ENCODE results near the gene DNAH2.
A peak's percentile ranks its signal among the peaks of the same experiment; 100 is the strongest.

Gene DNAH2

DNA sequence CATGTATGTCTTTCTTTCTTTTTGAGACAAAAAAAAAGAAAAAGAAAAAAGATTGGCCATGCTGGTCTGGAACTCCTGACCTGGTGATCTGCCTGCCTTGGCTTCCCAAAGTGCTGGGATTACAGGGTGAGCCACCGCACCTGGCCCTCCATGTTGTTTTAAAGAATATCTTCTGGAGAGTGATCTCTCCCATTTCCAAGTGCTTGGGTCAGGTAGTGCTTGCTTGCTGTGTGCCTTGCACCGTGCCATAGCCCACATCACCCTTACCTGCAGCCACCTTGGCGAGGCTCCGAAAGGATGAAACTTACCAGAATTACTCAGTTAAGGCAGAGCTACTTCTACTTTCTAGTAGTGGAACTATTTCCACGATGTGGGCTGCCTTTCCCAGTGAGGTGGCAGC is 97.4 kb downstream of the DNAH2 start:
- no peak for DNase-seq (ENCODE audit: low read depth, low spot score)
- no peak overlapping the region for H3K27ac ChIP-seq

DNA sequence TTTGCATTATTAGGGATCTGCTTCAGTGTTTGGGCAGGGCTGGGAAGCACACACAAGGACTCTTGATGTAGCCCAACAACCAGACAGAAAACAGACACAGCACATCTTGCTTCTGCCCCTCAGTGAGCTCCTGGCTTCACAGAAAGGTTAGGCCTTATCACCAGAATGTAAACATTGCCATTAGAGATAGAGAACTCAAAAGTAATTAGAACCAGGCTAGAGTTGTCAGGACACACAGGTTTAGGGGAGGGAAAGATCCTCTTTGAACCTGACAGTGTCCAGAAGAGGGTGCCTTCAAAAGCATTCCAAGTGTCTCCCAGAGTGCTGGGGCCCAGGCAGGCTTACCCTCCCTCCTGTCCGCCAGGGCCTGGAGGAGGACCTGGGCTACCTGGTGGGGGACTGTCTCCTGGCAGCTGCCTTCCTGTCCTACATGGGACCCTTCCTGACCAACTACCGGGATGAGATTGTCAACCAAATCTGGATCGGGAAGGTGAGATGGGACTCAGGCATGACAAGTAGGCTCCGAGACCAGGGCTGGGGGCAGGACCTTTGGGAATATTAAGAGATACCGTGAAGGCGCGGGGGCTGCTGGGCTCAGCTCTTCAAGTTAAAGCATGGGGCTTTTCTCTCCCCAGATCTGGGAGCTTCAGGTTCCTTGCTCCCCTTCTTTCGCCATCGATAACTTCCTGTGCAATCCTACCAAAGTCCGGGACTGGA is 99.5 kb downstream of the DNAH2 start:
- no peak for DNase-seq (ENCODE audit: low read depth, low spot score)
- no peak overlapping the region for H3K27ac ChIP-seq

DNA sequence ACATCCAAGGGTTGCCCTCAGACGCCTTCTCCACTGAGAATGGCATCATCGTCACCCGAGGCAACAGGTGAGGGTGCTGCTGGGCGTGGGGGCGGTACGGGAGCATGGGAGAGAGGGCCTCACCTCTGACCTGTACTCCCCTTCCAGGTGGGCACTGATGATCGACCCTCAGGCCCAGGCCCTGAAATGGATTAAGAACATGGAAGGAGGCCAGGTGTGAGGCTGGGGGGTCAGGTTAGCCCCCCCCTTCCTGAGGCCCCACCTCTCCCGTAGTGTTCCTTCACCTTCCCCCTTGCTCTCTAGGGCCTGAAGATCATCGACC is 100.1 kb downstream of the DNAH2 start:
- H3K27ac ChIP-seq = no peak overlapping the region
- DNase-seq (ENCODE audit: low read depth, low spot score) = no peak

DNA sequence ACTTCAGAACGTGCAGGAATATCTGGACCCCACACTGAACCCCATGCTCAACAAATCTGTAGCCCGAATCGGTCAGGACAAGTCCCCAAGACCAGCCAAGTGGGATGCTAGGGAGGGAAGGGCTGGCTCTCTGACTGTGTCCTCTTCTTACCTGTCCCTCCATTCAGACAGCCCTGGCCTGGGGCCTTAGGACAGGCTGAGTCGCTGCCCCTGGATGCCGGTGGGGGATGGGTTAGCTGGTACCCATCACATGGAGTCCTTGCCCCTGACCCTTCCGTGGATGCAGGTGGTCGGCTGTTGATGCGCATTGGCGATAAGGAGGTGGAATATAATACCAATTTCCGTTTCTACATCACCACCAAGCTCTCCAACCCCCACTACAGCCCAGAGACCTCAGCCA is 100.5 kb downstream of the DNAH2 start:
- no peak overlapping the region for H3K27ac ChIP-seq
- DNase-seq (ENCODE audit: low read depth, low spot score) = no peak

DNA sequence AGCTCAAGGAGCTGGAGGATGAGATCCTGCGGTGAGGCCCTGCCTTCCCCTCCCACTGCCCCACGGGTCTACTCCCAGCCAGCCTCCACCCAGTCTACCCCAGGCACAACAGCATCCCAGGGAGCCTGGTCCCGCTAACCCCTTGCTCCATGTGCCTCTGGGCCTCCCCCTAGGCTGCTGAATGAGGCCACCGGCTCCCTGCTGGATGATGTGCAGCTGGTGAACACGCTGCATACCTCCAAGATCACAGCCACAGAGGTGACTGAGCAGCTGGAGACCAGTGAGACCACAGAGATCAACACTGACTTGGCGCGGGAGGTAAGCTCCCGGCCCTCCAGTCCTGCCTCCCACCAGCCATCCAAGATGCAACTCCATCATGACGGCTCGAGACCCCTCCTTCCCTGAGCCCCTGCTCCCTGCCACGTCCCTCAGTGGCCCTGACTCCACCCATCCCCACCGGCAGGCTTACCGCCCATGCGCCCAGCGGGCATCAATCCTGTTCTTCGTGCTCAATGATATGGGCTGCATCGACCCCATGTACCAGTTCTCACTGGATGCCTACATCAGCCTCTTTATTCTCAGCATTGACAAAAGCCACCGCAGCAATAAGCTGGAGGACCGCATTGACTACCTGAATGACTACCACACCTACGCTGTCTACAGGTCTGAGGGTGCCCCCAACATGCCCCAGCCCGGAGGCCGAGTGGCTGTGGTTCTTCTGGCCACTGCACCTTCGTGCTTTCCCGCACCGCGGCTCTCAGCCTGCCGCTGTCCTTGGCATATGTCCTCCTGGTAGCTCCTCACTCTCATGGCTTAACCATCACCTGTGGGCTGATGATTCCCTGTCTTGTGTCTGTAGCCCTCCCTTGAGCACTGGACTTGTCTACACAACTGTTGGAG is 101.5 kb downstream of the DNAH2 start:
- no peak for DNase-seq (ENCODE audit: low read depth, low spot score)
- no peak overlapping the region for H3K27ac ChIP-seq

DNA sequence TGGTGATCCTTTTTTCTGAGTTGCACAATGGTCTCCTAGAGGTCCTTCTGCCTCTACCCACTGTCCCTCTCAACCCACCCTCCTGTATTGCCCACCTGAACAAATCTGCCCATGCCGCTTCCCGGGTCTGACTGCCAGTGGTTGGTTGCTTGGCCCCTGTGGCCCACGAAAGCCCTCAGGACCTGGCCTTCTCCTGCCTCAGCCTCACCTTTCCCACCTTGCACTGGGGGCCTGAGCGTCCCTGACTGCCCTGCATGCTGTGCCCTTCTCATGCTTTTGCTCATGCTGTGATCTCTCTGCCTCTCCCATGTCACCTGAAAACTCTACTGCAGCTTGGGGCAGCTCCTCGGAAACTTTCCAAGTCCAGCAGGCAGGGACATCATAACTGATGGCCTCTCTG is 102.7 kb downstream of the DNAH2 start:
- no peak for DNase-seq (ENCODE audit: low read depth, low spot score)
- no peak overlapping the region for H3K27ac ChIP-seq

DNA sequence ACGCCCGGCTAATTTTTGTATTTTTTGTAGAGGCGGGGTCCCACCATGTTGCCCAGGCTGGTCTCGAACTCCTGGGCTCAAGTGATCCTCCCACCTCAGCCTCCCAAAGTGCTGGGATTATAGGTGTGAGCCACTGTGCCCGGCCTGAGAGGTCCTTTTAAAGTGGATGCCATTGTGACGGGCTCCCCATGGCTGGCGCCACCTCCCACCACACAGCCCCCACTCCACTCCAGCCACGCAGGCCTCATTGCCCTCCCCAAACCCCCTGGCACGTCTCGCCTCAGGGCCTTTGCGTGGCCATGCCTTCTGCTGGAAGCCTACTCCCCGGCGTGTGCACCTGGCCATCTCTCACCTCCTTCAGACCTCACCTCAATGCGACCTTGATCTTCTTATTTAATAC is 104.6 kb downstream of the DNAH2 start:
- H3K27ac ChIP-seq = no peak overlapping the region
- no peak for DNase-seq (ENCODE audit: low read depth, low spot score)

DNA sequence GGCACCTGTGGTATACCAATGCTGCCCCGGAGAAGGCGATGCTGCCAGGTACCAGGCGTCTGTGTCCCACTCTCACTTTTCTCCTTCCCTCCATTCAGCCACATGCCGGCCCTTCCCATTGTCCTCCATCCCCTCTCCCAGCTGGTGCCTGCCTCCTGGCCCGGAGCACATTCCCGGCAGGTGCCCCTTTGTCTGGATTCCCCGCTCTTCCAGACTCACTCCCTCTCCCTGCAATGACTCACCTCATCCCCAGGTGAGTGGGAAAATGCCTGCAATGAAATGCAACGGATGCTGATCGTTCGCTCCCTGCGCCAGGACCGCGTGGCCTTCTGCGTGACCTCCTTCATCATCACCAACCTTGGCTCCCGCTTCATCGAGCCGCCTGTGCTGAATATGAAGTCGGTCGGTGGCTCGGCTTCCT is 106.0 kb downstream of the DNAH2 start:
- H3K27ac ChIP-seq = no peak overlapping the region
- no peak for DNase-seq (ENCODE audit: low read depth, low spot score)

DNA sequence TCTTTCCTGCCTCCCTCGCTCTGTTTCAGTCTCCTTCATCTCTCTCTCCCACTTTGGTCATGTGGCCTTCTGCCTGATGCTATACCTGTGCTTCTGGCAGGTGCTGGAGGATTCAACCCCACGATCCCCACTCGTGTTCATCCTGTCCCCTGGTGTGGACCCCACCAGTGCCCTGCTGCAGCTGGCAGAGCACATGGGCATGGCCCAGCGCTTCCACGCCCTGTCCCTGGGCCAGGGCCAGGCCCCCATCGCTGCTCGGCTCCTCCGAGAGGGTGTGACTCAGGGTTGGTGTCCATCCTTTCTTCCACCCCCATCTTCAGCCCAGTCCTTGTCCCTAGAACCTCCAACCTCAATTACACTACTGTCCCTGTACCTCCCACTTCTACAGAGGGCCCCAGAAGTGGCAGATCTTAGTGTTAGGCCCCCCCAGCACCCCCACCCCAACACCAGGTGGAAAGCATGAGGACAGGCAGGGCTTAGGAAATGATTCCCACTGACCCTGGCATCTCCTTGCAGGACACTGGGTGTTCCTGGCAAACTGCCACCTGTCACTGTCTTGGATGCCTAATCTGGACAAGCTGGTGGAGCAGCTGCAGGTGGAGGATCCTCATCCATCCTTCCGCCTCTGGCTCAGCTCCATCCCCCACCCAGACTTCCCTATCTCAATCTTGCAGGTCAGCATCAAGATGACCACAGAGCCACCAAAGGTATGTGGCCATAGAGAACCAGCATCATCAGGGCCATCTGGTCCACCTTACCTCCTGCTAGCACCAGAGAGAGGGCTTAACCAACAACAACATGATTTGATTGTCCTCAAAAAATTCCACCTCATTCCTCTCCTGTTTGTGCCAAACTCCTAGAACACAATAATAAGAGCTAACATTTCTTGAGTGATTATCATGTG is 106.7 kb downstream of the DNAH2 start:
- DNase-seq (ENCODE audit: low read depth, low spot score) = no peak
- H3K27ac ChIP-seq = no peak overlapping the region

DNA sequence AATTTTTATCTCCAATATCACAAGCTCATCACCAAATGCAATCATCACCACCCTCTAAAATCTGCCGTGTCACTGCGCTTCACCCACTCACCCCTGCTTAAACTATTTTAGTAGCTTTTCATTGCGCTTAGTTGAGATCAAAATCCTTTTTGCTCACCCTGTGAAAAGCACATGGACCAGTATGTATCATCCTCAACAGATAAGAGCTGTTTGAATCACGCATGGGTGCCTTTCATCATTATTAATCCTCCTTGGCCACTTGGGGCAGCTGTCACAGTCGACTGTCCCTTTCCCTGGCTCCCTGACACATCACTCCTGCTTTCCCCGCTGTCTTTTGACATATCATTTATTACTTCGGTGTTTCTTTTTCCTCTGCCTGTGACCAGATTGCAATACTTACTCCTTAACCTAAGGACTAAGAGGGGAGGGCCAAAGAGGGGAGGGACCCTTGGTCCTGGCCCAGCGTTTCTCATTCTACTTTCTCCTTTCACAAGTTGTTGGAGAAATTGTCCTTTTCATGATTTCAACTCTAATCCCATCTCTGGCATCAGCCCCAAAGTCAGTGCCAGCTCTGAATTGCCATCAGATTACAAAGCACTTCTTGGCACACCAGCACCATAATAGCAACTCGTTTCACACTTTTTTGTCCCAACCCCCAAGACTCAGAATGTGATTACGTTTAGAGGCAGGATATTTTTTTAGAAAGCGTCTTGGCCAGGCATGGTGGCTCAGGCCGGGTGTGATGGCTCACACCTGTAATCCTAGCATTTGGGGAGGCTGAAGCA is 107.9 kb downstream of the DNAH2 start:
- H3K27ac ChIP-seq = no peak overlapping the region
- DNase-seq (ENCODE audit: low read depth, low spot score) = no peak

DNA sequence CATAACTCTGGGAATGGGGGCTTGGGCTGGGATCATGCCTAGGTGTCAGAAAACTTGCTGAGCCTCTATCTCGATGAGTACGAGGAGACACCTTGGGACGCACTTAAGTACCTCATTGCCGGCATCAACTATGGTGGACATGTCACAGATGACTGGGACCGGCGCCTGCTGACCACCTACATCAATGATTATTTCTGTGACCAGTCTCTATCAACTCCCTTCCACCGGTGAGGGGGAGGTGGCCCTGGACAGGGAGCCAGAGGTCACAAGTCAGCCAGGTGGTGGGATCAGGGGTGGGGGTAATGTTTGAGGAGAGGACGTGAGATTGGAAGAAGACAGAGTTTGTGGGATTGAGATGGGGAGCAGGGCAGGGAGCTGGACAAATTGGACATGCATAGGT is 113.1 kb downstream of the DNAH2 start:
- DNase-seq (ENCODE audit: low read depth, low spot score) = no peak
- no peak overlapping the region for H3K27ac ChIP-seq

DNA sequence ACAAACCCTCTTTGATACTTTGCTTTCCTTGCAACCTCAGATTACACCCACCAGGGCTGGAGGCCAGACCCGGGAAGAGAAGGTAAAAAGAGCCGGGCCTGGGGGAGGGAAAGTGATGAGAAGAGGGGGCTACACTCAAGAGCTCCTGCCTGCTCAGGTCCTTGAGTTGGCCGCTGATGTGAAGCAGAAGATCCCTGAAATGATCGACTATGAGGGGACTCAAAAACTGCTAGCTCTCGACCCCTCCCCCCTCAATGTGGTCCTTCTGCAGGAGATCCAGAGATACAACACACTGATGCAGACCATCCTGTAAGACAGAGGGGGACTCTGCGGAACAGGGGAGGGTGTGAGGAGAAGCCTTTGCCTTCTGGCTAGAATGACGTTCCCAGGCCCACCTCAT is 113.7 kb downstream of the DNAH2 start:
- no peak for DNase-seq (ENCODE audit: low read depth, low spot score)
- H3K27ac ChIP-seq = no peak overlapping the region

DNA sequence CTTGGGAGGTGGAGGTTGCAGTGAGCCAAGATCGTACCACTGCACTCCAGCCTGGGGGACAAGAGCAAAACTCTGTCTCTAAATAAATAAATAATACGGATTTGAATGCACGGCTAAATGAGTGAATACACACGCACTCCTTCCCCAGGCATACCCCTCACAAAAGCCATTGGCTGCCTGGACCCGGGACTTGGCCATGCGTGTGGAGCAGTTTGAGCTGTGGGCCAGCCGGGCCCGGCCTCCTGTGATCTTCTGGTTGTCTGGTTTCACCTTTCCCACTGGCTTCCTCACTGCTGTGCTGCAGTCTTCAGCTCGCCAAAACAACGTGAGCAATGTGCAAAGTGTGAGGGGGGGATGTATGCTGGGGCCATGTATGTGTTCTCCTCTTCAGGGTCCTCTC is 114.9 kb downstream of the DNAH2 start:
- H3K27ac ChIP-seq = no peak overlapping the region
- no peak for DNase-seq (ENCODE audit: low read depth, low spot score)

DNA sequence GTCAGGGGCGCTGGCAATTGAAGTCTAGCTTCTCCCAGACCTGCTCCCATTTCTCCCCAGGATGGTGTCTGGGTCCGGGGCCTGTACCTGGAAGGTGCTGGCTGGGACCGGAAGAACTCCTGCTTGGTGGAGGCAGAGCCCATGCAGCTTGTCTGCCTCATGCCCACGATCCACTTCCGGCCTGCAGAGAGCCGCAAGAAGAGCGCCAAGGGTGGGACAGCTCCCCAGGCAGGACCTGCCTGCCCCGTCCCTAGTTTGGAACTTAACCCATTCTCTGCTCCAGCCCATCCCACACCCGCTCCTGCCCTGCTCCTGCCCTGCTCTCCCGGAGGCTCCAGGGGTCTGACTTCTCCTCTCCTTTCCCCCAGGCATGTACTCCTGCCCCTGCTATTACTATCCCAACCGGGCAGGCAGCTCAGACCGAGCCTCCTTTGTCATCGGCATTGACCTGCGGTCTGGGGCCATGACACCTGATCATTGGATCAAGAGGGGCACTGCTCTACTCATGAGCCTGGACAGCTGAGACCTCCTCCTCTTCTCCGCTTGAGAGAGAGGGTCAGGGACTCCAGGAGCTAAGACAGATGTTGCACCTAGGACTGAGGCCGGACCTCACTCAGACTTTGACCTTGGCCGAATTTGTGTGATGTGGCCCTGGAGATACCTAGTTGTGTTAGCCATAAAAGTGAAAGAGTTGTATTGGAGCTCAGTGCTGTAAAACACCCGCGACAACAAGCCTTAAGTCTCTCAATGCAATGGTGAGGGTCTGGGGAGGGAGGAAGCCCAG is 115.7 kb downstream of the DNAH2 start:
- DNase-seq (ENCODE audit: low read depth, low spot score) = no peak

DNA sequence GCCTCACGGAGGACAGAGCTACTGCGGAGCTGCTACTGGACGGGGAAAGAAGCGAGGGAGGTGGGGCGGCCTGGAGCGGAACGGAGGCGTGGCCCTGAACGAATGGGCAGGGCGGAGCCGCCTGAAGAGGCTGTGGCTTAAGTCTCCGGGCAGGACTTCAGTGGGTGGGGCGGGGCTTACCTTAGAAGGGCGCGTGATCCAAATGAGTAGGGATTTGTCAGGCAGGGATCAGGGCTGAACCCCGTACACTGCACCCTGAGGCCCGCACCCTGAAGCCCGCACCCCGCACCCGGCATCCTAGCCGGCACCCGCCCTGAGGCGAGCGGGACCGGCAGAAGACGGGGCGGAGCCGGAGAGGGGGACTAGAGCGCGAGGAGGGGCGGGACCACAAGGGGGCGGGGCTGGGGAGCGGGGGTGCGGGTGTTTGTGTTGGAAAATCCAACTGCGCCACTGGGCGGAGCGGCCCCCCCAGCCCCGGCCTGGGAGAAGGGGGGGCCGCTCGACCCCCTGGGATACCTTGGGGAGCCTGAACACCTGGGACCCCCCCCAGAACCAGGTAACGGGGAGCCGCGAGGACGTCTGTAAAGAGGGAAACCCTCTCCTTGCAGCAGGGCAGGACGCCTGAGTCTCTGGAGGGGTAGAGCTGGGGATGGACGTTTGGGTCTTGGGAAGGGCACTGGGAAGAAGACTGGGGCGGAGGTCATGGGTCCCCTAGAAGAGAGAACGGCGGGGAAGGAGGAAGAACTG is 116.4 kb downstream of the DNAH2 start, which contains the start of gene KDM6B:
Gene KDM6B, plus strand, starts transcription at position 423 of the 747 bp plus-strand sequence. CDS start 11,338 bp downstream, outside the sequence.
- H3K27ac ChIP-seq = peak within 1 kb of the TSS; percentile 100
- peak; percentile 83 for DNase-seq (ENCODE audit: low read depth, low spot score)

More for the DNA sequence above, 115.7 kb downstream of the DNAH2 start:
- peak overlapping the region; percentile 100 for H3K27ac ChIP-seq

DNA sequence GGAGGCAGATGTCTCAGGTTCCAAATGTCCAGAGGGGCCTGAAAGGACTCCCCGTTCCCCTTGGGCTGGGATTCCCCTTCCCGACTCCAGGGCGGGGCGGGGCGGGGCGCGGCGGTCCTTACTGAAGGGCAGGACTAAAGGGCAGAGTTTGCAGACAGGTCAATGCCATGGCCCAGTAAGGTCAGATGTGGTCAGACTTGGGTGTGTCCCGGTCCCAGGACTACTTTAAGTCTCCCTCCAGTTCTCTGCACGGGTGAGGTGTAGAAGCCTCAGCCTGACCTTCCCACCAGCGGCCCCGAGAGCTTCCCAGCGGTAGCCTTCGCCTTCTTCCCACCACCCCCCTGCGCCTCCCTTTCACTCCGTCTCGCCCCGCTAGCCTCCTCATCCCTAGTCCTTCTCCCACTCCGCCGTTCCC is 117.0 kb downstream of the DNAH2 start:
- peak overlapping the region; percentile 100 for H3K27ac ChIP-seq
- DNase-seq (ENCODE audit: low read depth, low spot score) = no peak

DNA sequence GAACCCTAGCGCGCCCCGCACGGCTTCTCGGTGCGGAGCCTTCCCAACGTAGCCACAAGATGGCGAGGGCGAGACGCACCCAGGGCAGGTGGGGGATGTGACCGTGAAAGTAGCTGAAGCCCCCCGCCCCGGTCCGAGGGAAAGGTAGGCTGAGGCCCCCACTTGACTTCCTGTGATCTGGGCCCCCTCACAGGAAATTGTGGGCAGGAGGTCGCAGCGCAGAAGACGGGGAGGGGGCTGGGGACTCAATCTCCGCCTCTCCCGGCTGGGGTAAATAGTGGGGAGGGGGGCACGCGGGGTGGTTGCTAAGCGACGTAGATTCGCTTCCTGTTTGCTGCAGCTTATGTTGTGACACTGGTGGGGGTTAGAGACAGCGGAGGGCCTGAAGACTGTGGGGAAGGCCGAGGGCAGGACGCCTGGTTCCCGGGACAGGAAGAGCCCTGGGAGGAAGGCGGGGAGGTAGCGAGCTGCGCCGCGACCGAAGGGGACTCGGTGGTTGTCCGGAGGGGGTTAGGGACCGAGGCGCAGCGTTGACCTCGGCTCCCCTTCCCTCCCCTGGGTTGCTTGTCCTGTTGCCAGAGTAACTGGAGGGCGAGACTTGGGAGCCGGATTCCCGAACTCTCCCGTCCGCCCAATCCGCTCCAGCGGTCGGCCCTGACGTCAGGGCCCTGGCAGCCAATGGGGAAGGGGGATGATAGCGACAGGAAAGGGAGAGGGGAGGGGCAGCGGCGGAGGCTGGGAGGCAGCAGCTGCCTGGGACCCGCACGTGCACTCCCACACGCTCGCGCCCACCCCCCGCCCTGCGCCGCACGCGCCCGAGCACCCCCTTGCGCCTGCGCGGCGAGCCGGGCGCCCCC is 117.6 kb downstream of the DNAH2 start:
- DNase-seq (ENCODE audit: low read depth, low spot score) = peak; percentile 93

More for the DNA sequence above, 117.6 kb downstream of the DNAH2 start:
- peak overlapping the region; percentile 100 for H3K27ac ChIP-seq

All from epithelial cell of prostate (primary cell).